ENCODE results near the gene SELPLG. TPM values are rescaled to one million over a fixed set of nuclear protein-coding genes. Genes with fewer than 3 reads are reported as not detected.

Gene SELPLG
- total RNA-seq, 3 donors from 2014 or later (not counting 1 experiment from before 2014, with no cell fraction given): 179 to 201 (median 201) TPM

DNA sequence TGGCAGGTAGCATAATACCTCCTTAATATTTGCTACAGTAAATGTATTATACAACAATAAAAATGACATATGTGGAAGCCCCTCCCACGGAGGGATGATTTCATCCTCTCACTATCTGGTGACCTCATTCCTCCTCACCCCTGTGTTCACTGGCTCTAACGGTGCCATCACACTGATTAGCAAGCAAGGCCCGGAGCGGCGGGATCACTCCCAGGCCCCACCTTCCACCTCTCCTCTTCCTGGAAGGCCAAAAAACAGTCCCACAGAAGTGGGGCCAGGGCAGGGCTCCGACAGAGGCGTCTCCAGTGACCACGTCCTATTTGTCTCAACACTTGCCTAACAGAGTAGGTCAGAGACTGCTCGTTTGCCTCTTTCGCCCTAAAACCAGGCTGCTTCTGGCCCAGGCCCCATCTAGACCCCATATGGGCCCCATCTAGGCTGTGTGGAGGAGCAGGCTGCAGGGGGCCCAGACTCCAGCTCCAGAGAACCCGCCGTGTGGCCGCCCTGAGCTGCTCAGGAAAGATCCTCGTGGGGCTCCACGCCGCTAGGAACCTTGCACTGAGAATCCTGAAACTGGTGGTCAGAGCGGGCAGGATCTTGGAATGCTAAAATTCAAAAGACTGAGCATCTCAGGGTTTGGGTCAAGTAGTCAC is 3.7 kb downstream of the SELPLG start:
- TF ChIP-seq CTCF (IDR thresholded peaks at IDR 0.05): no peak
- peak overlapping the region; percentile 98 for H3K27ac ChIP-seq (ENCODE audit: low read length)
- Mint-ChIP-seq H3K27ac (peak overlapping the region; percentile 92 to 100), H3K4me3 (peak overlapping the region; percentile 100), H3K27me3 (ENCODE audit: low read depth in 2 of 2) (no peaks in the 10 kb centered on the region), H3K36me3 (peaks cover 17% of the 10 kb centered on the region), H3K9me3 (no peaks in the 10 kb centered on the region), H3K4me1 (peaks cover 75 to 78% of the 10 kb centered on the region in 2 donors)
- no peaks in the 10 kb centered on the region for H3K27me3 ChIP-seq (ENCODE audit: control insufficient read depth, insufficient read depth, low read length)
- peaks cover 97% of the 10 kb centered on the region for H3K4me1 ChIP-seq (ENCODE audit: control insufficient read depth, insufficient read depth, low read length)
- intact Hi-C loops (cut with micrococcal nuclease): loop anchor here (1.0 to 10.0 kb wide), 4 partner anchors 12 to 422 kb away; partner anchors contain the start of genes CMKLR1, ISCU, SART3 and USP30
- H3K4me3 ChIP-seq (ENCODE audit: low read length): peak overlapping the region; percentile 49
- peak; percentile 73 to 87 for DNase-seq
- WGBS (ENCODE audit: insufficient coverage): 47% methylated on average over 17 of the region's 17 CpGs
- H3K9me3 ChIP-seq (ENCODE audit: control insufficient read depth, insufficient read depth, low read length): no peaks in the 10 kb centered on the region
- peaks cover 22% of the 10 kb centered on the region for H3K36me3 ChIP-seq (ENCODE audit: control insufficient read depth, insufficient read depth, low read length)
- peak; percentile 43 to 58 (median 56) for ATAC-seq

DNA sequence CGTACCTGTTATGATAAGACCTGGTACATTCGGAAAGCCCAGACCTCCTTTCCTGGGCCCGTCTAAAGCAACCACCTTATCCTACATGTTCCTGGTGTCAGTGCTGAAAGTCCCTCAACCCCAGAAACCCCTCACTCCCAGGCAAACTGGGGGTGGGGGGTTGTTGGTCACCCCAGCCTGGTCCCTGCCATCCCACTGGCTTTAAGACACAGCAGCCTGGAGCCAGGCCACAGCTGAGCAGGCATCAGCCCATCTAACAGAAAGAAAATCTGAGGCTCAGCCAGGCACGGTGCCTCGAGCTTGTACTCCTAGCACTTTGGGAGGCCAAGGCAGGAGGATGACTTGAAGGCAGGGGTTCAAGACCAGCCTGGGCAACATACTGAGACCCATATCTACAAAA is 4.5 kb downstream of the SELPLG start:
- peaks cover 18% of the 10 kb centered on the region for H3K36me3 Mint-ChIP-seq
- no peaks in the 10 kb centered on the region for H3K9me3 Mint-ChIP-seq
- 39% methylated on average over 5 of the region's 5 CpGs for WGBS (ENCODE audit: insufficient coverage)
- peaks cover 25% of the 10 kb centered on the region for H3K36me3 ChIP-seq (ENCODE audit: control insufficient read depth, insufficient read depth, low read length)
- H3K4me3 ChIP-seq (ENCODE audit: low read length): peak overlapping the region; percentile 49
- intact Hi-C loops (cut with micrococcal nuclease): loop anchor here (1.0 kb wide), 1 partner anchor 11 kb away; no protein-coding TSS in a partner anchor
- no peaks in the 10 kb centered on the region for H3K9me3 ChIP-seq (ENCODE audit: control insufficient read depth, insufficient read depth, low read length)
- peaks cover 92% of the 10 kb centered on the region for H3K4me1 ChIP-seq (ENCODE audit: control insufficient read depth, insufficient read depth, low read length)
- peak overlapping the region; percentile 92 to 100 for H3K27ac Mint-ChIP-seq
- ATAC-seq: no peak
- no peaks in the 10 kb centered on the region for H3K27me3 Mint-ChIP-seq (ENCODE audit: low read depth in 2 of 2)
- H3K4me3 Mint-ChIP-seq: peak overlapping the region; percentile 100
- TF ChIP-seq CTCF (IDR thresholded peaks at IDR 0.05): no peak
- H3K4me1 Mint-ChIP-seq: peaks cover 73 to 74% of the 10 kb centered on the region in 2 donors
- H3K27ac ChIP-seq (ENCODE audit: low read length): peak overlapping the region; percentile 98
- DNase-seq: peak; percentile 30 to 51
- H3K27me3 ChIP-seq (ENCODE audit: control insufficient read depth, insufficient read depth, low read length): no peaks in the 10 kb centered on the region

DNA sequence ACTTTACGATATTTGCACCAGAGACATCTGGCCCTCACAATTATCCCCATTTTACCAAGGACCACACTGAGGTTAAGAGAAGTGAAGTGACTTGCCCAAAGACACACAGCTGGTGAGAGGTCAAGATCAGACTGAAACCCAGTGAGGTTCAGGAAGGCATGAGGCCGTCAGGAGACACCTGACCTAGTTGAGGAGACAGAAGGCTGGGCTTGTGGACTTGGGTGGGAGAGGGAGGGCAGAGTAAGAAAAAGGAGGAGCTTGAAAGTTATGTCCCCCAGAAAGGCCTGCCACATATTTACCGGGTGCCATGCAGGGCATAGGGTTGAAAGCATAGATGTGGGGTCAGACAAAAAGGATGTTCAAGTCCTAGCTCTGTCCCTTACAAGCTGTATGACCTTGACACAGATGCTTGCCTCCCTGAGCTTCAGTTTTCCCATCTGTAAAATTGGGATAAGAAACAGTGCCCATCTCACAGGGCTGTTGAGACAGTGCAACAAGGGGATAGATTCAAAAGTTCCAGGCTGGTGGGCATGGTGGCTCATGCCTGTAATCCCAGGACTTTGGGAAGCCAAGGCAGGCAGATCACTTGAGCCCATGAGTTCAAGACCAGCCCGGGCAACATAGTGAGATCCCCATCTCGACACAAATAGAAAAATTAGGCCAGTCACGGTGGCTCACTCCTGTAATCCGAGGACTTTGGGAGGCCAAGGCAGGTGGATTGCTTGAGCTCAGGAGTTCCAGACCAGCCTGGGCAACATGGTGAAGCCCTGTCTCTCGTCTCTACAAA is 6.4 kb downstream of the SELPLG start:
- no peaks in the 10 kb centered on the region for H3K27me3 ChIP-seq (ENCODE audit: control insufficient read depth, insufficient read depth, low read length)
- TF ChIP-seq CTCF (IDR thresholded peaks at IDR 0.05): no peak
- DNase-seq (no peak), ATAC-seq (no peak)
- H3K36me3 Mint-ChIP-seq: peaks cover 18% of the 10 kb centered on the region
- H3K4me3 Mint-ChIP-seq: peak overlapping the region; percentile 77
- intact Hi-C loops (cut with micrococcal nuclease): no loop called here
- no peaks in the 10 kb centered on the region for H3K9me3 ChIP-seq (ENCODE audit: control insufficient read depth, insufficient read depth, low read length)
- no peaks in the 10 kb centered on the region for H3K9me3 Mint-ChIP-seq
- H3K36me3 ChIP-seq (ENCODE audit: control insufficient read depth, insufficient read depth, low read length): peaks cover 44% of the 10 kb centered on the region
- H3K27ac ChIP-seq (ENCODE audit: low read length): peak overlapping the region; percentile 98
- H3K27ac Mint-ChIP-seq: peak overlapping the region; percentile 92 to 100
- H3K4me3 ChIP-seq (ENCODE audit: low read length): no peak overlapping the region
- 73% methylated on average over 7 of the region's 8 CpGs for WGBS (ENCODE audit: insufficient coverage)
- H3K4me1 ChIP-seq (ENCODE audit: control insufficient read depth, insufficient read depth, low read length): peaks cover 93% of the 10 kb centered on the region
- no peaks in the 10 kb centered on the region for H3K27me3 Mint-ChIP-seq (ENCODE audit: low read depth in 2 of 2)
- peaks cover 66 to 76% of the 10 kb centered on the region in 2 donors for H3K4me1 Mint-ChIP-seq
